H1 (cell line): Measurements from ENCODE around the gene FTCDNL1. TPM values are rescaled to one million over a fixed set of nuclear protein-coding genes. Genes with fewer than 3 reads are reported as not detected.

Source experiments
- BACH1 ChIP-seq: IDR thresholded peaks from 2 replicates; pipeline ENCODE4 v1.6.1; 2012; ENCODE audit warnings: low read length, improper control_type of control experiment
- CHD2 ChIP-seq: IDR thresholded peaks from 2 replicates; pipeline ENCODE4 v1.6.1; 2012; ENCODE audit warnings: low read length, improper control_type of control experiment
- CHD7 ChIP-seq: fragments of 300-600 bp; sonication (generic); IDR thresholded peaks from 2 replicates; pipeline ENCODE4 v1.7.1; 2012; ENCODE audit warnings: low read length, moderate library complexity, mild to moderate bottlenecking, inconsistent platforms; ENCODE audit not compliant: insufficient replicate concordance
- CTBP2 ChIP-seq: IDR thresholded peaks from 2 replicates; pipeline ENCODE4 v1.7.0; 2011; ENCODE audit warnings: borderline replicate concordance, mild to moderate bottlenecking, moderate library complexity, mixed read lengths, low read length; ENCODE audit not compliant: insufficient read depth, insufficient read length
- E2F6 ChIP-seq: IDR thresholded peaks from 2 replicates; pipeline ENCODE4 v1.6.1; 2012; ENCODE audit warnings: inconsistent platforms
- EGR1 ChIP-seq: IDR thresholded peaks from 2 replicates; pipeline ENCODE4 v1.6.1; 2011; ENCODE audit warnings: low read depth, low read length, borderline replicate concordance
- JUN ChIP-seq: IDR thresholded peaks from 2 replicates; pipeline ENCODE4 v1.6.1; 2011; ENCODE audit warnings: low read depth, mild to moderate bottlenecking, improper control_type of control experiment, low read length
- JUND ChIP-seq: IDR thresholded peaks from 2 replicates; pipeline ENCODE4 v1.6.1; 2011; ENCODE audit warnings: mild to moderate bottlenecking, improper control_type of control experiment, low read length
- SIX5 ChIP-seq: IDR thresholded peaks from 2 replicates; pipeline ENCODE4 v1.6.1; 2011; ENCODE audit warnings: mild to moderate bottlenecking, low read depth, low read length
- USF2 ChIP-seq: IDR thresholded peaks from 2 replicates; pipeline ENCODE4 v1.6.1; 2011; ENCODE audit warnings: low read length, improper control_type of control experiment
- ZNF274 ChIP-seq: IDR thresholded peaks from 2 replicates; pipeline ENCODE4 v1.7.0; 2012; ENCODE audit warnings: low read length, borderline replicate concordance; ENCODE audit errors: extremely low read depth
- polyA plus RNA-seq, 7 experiments: library from polyadenylated mRNA; depleted of rRNA in 3 of 7; stranded (reverse) in 5 of 7; unstranded in 2 of 7; fragments of >200 nt in 5 of 7; fragments of 200-250 nt in 2 of 7; gene quantifications; 1 replicate in 5 of 7; 2 replicates in 1 of 7; 4 replicates in 1 of 7; pipeline versions ENCODE4 v1.2.1 to v1.2.3, GENCODE V29; 2011 to 2013; ENCODE audit warnings: missing spikeins in 2 of 7, mixed read lengths in 2 of 7
- total RNA-seq: library from RNA; stranded (reverse); fragmentation: NEBNext Ultra II Directional; extraction: Animal tissue kit (Norgen Biotek cat#: 25700); gene quantifications from 2 replicates; pipeline ENCODE4 v1.2.1, GENCODE V29; 2021

Gene FTCDNL1
- total and polyA plus RNA-seq, 2 of the 8 experiments (the other 6 are each of a cell fraction or from before 2014, with no cell fraction given), result 0.41 to 0.97 TPM

GRCh38 chr2:199819746-199820145 lies 31.2 kb downstream of the FTCDNL1 start (continued):
- no peak for TF ChIP-seq CHD7
- no peak for TF ChIP-seq JUN
- TF ChIP-seq ZNF274, result no peak
- no peak for TF ChIP-seq CHD2
- no peak for TF ChIP-seq BACH1
- TF ChIP-seq EGR1, result no peak
- no peak for TF ChIP-seq E2F6
- TF ChIP-seq CTBP2, result no peak
- TF ChIP-seq JUND, result no peak
- no peak for TF ChIP-seq USF2
- TF ChIP-seq SIX5, result no peak
